Amygdala (tissue), 56 donors: ENCODE results near the gene CMTM2.
"Not testable (repeated sequence)": the region's sequence is repeated elsewhere in the genome, so short reads cannot be mapped to it uniquely, and the experiment has no call there.

Experiments used
- DNase-seq, 56 donors: peaks; one replicate each; lab custom pipeline; 2025; lab: John Stamatoyannopoulos, UW

Gene CMTM2

DNA sequence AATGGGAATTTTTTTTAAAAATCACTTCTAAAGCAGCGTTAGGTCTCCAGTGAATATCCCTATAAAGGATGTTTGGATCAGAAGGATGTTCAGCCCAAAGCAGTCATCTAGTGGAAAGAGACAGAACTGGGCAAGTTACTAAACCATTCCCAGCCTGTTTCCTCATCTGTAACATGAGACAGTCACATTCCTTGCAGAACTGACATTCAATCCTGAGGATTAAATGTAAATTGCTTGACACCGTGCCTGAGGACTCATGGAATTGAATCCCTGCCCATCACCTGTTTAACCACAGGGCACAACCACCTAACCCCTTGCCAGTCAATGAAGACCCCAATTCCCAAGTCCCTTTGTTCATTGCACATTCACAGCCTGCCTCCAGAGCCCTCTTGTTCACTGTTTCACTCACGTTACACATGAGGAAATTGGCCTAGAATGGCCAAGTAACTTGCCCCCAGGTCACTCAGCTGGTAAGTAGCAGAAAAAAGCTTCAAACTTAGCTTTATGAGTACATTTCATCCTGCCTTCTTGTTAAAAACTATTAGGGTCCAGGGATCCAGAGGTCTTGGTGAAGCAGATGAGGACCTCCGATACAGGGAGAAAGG, 1.4 kb downstream of the CMTM2 start:
- no peak for DNase-seq

DNA sequence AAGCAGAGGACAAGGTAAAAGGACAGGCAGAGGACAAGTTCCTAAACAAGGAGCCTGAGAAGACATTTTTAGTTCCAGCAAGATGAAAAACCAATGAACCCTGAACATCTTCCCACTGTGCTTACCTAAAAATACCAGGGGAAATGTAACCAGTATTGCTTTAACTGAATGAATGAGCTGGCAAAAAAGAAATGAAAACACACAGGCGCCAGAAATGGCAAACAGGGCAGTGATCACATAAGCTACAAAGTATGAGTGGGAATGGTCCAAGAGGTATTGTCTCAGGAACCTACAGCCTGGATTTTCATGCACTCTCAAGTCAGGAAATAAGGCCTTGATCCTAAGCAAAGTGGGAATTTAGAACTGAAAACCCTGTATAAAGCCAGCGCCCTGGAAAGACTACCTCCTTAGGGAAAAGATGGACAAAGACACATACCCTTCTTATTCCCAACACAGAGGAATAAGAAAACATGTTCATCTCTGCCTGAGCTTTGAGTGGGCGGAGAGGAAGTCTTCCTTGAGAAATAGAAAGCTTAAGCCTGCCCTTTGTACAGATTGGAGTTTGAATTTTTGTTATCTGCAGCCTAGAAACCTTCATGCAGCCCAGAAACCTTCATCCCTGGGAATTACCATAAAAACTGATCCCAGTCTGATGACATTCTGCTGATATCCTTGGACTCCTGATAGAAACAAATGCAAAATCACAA, 2.1 kb downstream of the CMTM2 start:
- no peak for DNase-seq

DNA sequence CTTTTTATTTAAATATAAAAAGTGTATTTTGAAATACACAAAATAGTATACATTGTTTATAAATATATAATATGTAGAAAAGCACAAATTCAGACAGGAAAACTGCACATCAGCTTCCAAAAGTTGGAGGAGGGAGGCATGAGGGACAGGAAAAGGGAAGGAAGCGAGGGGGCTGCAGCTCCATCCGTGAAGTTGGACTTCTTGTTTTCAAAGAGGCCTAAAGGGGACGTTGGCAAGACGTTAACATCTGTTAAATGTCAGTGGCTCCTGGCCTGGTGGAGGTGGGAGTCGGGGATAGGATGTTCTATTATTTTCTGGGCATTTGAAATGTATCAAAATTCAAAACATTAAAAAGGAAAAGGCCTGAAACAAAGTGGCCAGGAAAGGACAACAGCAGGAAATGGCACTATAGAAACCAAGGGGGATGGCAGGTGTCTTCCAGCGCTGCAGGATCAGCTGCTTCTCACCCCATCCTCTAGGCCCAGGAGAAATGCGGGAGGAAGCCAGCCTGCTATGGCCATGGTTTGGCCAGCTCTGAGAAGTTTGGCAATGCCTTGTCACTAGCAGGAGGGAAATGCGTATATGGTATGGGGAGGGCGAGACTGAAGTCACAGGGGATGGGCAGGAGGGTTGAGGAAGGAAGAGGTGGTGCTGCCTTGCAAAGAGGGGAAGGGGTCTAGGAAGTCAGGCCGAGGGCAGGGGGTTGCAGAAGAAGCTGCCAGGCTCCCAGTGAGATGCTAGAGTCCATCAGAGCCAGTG, 6.4 kb downstream of the CMTM2 start:
- DNase-seq = peak in 1 of 56 donors; percentile 6

GRCh38 chr16:66587881-66588600, 8.8 kb downstream of the CMTM2 start:
- DNase-seq = peak in 2 of 56 donors; percentile 17 to 18

GRCh38 chr16:66588981-66589713, 9.9 kb downstream of the CMTM2 start:
- DNase-seq = peak in 7 of 56 donors; percentile 15 to 46 (median 32)

- DNase-seq = no peak
These were observed 11.1 kb downstream of the CMTM2 start for GRCh38 chr16:66590322-66590721.

DNA sequence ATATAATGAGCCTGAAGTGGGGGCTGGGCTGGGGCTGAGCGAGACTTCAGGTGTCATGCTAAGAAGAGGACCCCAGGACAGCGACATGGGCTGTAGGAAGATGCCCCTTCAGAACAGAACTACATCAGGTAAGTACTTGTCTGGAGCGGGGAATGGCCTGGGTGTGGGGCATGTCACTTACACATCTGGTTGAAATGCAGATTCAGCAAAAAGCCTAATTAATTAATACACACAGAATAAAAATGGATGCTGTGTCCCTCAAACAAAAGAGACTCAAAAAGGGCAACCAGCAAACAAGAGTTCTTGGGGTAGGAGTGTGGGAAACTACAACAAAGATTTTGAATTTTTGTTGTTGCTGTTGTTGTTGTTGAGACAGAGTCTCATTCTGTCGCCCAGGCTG, 11.8 kb downstream of the CMTM2 start:
- no peak for DNase-seq

GRCh38 chr16:66592241-66592640, 13.0 kb downstream of the CMTM2 start:
- DNase-seq = no peak

- DNase-seq = no peak
These were observed 13.6 kb downstream of the CMTM2 start for GRCh38 chr16:66592814-66593213.

GRCh38 chr16:66594739-66595138, 15.5 kb downstream of the CMTM2 start:
- no peak for DNase-seq

- DNase-seq = not testable (repeated sequence)
These were observed 17.3 kb downstream of the CMTM2 start for GRCh38 chr16:66596559-66596958.

- no peak for DNase-seq
These were observed 18.0 kb downstream of the CMTM2 start for GRCh38 chr16:66596986-66597848.

GRCh38 chr16:66598111-66598510, 18.8 kb downstream of the CMTM2 start:
- DNase-seq = no peak

- DNase-seq = no peak
These were observed 20.5 kb downstream of the CMTM2 start for GRCh38 chr16:66599726-66600125.

DNA sequence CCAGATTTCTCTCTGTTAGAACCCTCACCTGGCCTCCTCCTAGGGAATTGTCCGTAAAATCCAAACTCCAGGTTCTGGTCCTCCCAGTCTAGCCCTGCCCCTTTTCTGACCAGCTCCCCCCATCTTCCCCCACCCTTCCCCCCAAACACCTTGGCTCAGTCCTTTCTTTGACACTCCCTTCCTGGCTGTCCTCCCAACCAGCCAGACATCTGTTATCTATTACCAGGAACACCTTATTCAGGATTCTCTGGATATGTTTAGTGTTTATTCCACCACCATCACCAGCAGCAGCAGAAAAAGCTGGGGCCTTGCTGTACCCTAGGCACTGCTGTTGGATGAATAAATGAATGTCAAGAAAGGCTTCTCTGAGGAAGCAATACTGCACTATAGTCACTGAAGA, 21.2 kb downstream of the CMTM2 start:
- no peak for DNase-seq

DNA sequence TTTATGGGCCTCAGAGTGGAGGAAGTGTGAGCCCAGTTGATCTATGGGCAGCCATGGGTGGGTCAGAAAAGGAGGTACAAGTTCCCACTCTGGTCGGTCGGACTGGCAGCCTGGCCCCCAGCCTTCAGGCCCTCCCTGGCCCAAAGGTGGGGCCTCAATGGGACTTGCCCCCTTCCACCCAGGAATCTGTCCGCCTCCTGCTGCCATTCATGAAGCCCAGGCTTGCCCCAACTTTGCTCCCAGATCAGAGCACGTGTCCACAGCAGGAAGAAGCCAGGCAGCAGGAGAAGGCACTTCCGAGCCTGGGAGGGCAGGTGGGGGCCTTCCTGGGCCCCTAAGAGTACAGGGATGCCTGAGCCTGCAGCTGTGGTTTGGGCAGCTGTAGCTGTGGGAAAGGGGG, 22.2 kb downstream of the CMTM2 start:
- no peak for DNase-seq

DNA sequence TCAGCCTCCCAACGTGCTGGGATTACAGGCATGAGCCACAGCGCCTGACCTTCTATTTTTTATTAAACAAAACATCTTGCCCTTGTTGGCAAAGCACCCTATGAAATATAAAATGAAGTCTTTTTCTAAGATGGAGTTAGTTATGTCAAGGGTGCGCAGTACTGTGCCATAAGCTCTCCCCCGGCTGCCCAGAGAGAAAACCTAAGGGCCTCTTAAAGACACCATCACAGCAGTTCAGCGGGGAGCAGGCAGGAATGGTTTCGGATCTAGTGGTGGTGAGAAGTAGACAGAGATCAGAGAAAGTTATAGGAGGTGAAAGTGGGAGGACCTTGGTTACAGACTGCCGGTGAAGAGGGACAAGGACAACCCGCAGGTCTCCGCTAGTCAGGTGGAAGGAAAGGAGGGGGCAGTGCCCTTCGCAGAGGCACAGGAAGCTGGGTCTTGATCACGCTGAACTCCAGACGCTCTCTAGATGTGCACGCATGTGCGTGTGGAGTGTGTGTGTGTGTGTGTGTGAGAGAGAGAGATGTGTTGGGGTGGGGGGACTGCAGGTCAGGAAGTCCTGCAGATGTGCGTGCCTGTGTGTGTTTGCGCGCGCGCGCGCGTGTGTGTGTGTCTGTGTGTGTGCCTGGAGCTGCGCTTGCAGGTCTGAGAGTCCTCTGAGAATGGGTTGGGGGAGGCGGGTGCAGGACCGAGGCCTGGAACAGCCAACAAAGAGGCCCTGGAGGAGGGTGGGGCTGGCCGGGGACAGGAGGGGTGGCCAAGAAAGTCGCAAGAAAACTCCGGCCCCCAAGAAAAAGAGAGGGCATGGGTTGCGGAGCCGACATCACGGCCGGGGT, 24.5 kb downstream of the CMTM2 start:
- DNase-seq = peak in 13 of 56 donors; percentile 22 to 60 (median 31)
